Activated T-helper 17 cell treated with anti-CD3 and anti-CD28 coated beads, Interleukin-2, amount 50 U/mL, for 72 hours (primary cell): ENCODE measurements around the gene USP27X. TPM values are rescaled to one million over a fixed set of nuclear protein-coding genes. Genes with fewer than 3 reads are reported as not detected.

Experiments
- ATAC-seq: fragments of 150-1000 bp; cut with Tn5 transposase; replicated peaks from 2 replicates; pipeline ENCODE4 v1.10.0; 2021; ENCODE audit warnings: mild to moderate bottlenecking, moderate library complexity
- H3K27ac Mint-ChIP-seq: one replicate; pipeline ENCODE4 v1.8.0; 2022; ENCODE audit warnings: mixed read lengths
- H3K27me3 Mint-ChIP-seq: one replicate; pipeline ENCODE4 v1.8.0; 2022; ENCODE audit warnings: mixed read lengths
- H3K36me3 Mint-ChIP-seq: one replicate; pipeline ENCODE4 v1.8.0; 2022; ENCODE audit warnings: low read depth, mild to moderate bottlenecking, mixed read lengths
- H3K4me1 Mint-ChIP-seq: one replicate; pipeline ENCODE4 v1.8.0; 2022; ENCODE audit warnings: mixed read lengths
- H3K4me3 Mint-ChIP-seq: one replicate; pipeline ENCODE4 v1.8.0; 2022; ENCODE audit warnings: mild to moderate bottlenecking, mixed read lengths
- H3K9me3 Mint-ChIP-seq: one replicate; pipeline ENCODE4 v1.8.0; 2022; ENCODE audit warnings: mixed read lengths
- total RNA-seq, 2 donors: library from RNA; stranded (reverse); gene quantifications; one replicate each; pipeline ENCODE4 v1.2.3, GENCODE V29; 2022

The USP27X gene
- total RNA-seq, 2 donors from 2014 or later: 1.1 to 1.5 TPM

GRCh38 chrX:49919617-49920016 lies 40.3 kb downstream of the USP27X start:
- Mint-ChIP-seq H3K36me3 (no peaks in the 10 kb centered on the region), H3K27ac (no peak overlapping the region)

GRCh38 chrX:49921109-49921508 lies 41.8 kb downstream of the USP27X start:
- ATAC-seq: no peak
- Mint-ChIP-seq H3K27me3 (no peaks in the 10 kb centered on the region), H3K36me3 (peaks cover 1% of the 10 kb centered on the region), H3K27ac (no peak overlapping the region), H3K4me3 (no peak overlapping the region), H3K9me3 (no peaks in the 10 kb centered on the region), H3K4me1 (no peaks in the 10 kb centered on the region)

More at GRCh38 chrX:49919617-49920016, 40.3 kb downstream of the USP27X start:
- no peak for ATAC-seq
- Mint-ChIP-seq H3K4me1 (no peaks in the 10 kb centered on the region), H3K27me3 (no peaks in the 10 kb centered on the region), H3K9me3 (no peaks in the 10 kb centered on the region), H3K4me3 (no peak overlapping the region)

GRCh38 chrX:49922291-49923241 lies 43.3 kb downstream of the USP27X start, which contains the start of gene CLCN5:
CLCN5 (plus strand) TSS chrX:49922596; CDS start chrX:49925299, 2,703 bp downstream.
- no peaks in the 10 kb centered on the region for H3K4me1 Mint-ChIP-seq
- peaks cover 8% of the 10 kb centered on the region for H3K36me3 Mint-ChIP-seq
- no peaks in the 10 kb centered on the region for H3K27me3 Mint-ChIP-seq
- H3K4me3 Mint-ChIP-seq: peak within 1 kb of the TSS; percentile 74
- H3K27ac Mint-ChIP-seq: peak within 1 kb of the TSS; percentile 63
- peak; percentile 96 for ATAC-seq
- H3K9me3 Mint-ChIP-seq: no peaks in the 10 kb centered on the region

DNA sequence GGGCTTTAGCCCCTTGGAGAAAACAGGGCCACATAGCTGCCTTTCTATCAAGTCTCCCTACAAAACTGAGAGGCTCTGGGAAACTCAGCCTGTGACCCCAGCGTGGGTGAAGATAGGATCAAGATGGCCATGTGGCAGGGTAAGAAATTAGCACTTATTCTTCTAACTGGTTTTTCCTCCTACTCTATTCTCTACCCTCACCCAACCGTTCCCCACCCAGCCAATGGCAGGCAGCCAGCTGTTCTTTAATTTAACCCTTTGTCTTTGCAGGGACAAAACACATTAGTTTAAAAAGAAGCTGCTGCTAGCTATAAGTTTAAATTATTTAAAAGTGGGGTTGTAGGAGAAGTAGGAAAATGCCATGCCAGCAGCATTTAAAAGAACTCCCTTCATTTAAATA lies 45.9 kb downstream of the USP27X start:
- no peak overlapping the region for H3K4me3 Mint-ChIP-seq
- no peaks in the 10 kb centered on the region for H3K4me1 Mint-ChIP-seq
- H3K36me3 Mint-ChIP-seq: peaks cover 8% of the 10 kb centered on the region
- no peak for ATAC-seq
- no peaks in the 10 kb centered on the region for H3K9me3 Mint-ChIP-seq
- no peak overlapping the region for H3K27ac Mint-ChIP-seq
- H3K27me3 Mint-ChIP-seq: no peaks in the 10 kb centered on the region

DNA sequence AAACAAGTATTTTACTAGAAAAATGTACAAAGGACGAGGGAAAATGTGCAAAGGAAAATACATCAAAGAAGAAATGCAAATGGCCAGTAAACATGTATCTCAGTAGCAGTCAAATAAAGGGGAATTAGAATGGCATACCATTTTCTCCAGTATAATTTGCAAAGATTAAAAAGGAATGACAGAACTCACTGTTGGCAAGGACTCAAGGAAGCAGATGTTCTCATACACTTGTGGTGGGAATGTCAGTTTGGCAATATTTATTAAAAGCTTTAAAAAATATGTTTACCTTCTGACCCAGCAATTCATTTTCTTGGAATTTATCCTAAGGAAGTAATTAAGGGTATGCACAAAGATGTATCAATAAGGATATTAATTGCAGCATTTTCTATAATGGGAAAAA lies 50.8 kb downstream of the USP27X start:
- no peak overlapping the region for H3K27ac Mint-ChIP-seq

More for the DNA sequence above, 50.8 kb downstream of the USP27X start:
- Mint-ChIP-seq H3K9me3 (no peaks in the 10 kb centered on the region), H3K4me1 (no peaks in the 10 kb centered on the region), H3K36me3 (peaks cover 8% of the 10 kb centered on the region), H3K27me3 (no peaks in the 10 kb centered on the region), H3K4me3 (no peak overlapping the region)
- ATAC-seq: no peak

Other genes with a start within 250 kb of the USP27X start
- gene PAGE1, start 183.5 kb upstream of the USP27X start, total RNA-seq: not detected
- gene PAGE4, start 50.2 kb upstream of the USP27X start, total RNA-seq: not detected
- gene CLCN5, start 43.1 kb downstream of the USP27X start, total RNA-seq: 1 to 10 TPM; 3.1 to 4.3 TPM